Stimulated activated CD4-positive, alpha-beta T cell treated with anti-CD3 and anti-CD28 coated beads, Interleukin-12 subunit alpha, Interleukin-12 subunit beta, amount 100 ng/mL, for 4 hours (primary cell): Measurements from ENCODE around the gene MOB4.
"Not testable (repeated sequence)": the region's sequence is repeated elsewhere in the genome, so short reads cannot be mapped to it uniquely, and the experiment has no call there.

Experiments used
- DNase-seq: peaks from one replicate; pipeline ENCODE4 v3.0.0-alpha.2; 2020

The MOB4 gene

DNA sequence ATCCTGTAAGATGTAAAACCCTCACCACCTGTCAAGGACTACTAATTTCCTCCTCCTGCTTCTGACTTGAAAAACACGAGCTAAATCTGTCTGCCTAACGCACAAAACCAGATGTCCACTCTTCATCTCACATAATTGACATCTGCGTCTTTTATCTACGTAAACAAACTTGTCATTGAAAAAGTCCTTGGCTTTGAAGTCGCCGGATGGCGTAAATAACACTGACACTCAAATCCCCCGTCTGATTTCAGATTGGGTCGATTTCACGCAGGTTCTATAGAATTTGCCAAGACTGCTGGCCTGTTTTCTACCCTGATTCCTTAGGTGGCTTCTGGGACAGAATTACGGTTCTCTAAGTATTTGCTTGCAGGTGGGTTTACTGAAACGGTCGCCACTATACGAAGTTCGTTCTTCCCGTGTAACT, 539 bp upstream of the MOB4 start:
- no peak for DNase-seq

DNA sequence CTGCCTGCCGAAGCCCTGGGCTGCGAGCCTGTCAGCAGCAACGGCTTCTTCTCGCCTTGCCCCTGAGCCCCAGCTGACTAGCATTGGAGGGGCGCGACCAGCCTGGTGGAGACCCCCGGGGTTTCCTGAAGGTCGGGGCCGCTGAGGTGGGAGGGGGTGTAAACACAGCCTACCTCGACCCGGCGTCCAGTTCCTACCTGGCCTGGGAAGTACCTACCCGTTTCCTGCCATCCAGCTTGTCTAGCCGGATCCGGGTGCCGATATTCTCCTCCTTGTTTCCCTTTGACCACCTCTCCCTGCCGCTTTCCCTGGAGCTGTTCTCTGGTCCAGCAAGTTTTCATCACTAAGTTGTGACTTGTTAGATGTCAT, 511 bp downstream of the MOB4 start:
- DNase-seq: no peak

DNA sequence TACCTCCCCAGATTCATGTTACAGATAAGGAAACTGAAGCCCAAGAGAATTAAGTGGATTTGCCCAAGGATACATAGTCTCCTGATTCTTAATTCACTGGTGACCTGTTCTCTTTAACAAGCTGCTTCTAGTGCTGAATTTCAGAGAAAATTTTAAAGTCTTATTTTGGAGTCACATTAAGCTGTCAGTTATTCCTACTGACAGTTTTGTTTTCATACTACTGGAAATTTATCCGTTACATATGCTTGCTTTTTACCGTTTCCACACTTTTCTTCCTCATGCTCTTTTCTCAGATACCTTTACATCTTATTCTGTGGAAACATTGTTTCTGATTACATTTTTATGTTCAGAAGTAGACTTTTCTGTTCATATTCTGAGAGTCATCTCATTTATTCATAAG, 1.3 kb downstream of the MOB4 start:
- no peak for DNase-seq

DNA sequence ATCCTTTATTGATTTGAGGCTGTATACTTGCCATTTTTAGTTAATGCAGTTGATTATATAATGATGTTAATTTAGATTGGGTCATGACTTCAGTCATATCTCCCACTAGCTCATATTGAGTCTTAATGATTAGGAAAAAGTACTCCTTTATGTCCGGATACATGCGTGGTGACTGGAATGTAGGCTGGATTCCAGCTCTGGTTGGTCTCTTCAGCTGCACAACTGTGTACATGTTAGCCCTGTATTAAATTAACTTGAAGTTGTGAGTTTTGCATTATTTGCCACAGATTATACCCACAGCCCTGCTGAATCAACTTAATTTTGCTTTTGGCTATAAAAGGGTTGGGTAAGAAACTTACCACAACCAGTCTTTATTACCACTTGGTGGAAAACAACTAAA, 22.5 kb downstream of the MOB4 start:
- DNase-seq: no peak

DNA sequence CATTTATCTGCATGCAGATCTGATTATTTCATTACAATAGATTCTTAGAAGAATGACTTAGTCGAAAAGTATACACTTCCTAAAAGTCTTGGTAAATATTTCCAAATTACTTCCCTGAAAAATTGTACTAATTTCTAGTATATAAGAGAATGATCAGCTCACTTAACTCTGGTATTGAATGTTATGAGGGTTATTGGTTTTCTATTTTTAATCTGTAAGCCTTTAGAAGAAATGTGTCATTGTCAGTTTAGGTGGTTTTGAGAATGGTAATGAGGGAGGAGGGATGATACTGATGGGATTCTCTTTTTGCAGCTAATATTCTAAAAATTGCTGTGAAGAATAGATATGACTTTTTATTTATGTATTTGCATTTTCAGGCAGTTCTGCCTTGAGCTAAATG, 23.9 kb downstream of the MOB4 start:
- DNase-seq: no peak

DNA sequence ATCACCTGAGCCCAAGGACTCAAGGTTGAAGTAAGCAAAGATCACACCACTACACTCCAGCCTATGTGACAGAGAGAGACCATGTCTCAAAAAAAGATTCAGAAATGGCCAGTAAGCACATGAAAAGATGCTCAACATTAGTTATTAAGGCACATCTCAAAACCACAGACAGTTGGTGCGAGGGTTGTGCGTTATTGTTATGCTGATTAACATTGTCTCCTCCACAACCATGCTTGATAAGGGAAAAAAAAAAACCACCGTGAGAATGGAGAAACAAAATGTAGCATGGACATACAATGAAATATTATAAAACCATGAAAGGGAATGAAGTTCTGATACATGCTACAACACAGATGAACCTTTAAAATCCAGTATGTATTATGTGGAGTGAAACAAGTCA, 27.3 kb downstream of the MOB4 start:
- DNase-seq: no peak

DNA sequence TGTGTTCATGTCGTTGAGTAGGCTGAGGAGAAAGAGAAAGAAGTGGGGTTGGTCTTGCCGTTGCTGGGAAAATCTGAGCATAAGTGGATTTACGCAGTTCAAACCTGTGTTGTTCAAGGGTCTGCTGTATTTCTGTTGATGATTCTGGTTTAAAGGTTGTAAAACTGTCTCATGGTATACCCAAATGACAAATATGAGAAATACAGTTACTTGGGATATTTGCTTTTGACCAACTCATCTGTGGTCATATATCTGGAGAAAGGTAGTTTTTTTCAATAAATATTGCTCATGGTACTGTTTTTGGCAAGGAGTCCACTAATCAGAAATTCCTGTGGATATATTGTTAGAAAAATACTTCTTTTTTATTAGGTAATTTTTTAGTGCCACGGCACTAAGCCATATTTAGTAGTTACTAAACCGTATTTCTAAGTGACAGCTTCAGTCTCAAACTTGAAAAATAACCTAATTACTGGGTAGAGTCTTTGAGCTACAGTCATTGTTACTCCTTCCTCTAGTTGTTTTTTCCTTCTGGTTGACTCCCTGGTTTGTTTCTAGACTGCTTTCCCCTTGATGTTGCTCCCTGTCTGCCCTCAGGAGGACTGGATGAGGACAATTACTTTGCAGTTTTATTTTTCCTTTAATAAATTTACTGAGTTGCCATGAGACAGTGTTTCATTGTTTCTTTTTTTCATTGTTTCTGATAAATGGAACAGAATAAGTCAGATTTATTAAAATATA, 31.5 kb downstream of the MOB4 start:
- no peak for DNase-seq

DNA sequence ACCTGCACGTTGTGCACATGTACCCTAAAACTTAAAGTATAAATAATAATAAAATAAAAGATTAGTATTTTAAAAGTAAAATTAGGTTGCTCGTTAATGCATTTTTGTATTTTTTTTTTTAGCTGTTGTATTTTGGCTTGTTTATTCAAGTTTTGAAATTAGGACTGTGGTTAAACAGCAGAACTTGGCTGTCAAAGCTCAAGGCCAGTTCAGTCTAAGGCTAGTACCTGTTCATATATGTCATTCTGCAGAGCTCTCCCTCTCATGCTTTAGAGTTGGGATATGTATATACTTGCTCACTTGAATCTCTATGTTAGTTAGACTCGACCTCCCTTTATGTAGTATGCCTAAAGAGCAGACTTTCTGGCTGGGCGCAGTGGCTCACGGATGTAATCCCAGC, 32.7 kb downstream of the MOB4 start:
- no peak for DNase-seq

DNA sequence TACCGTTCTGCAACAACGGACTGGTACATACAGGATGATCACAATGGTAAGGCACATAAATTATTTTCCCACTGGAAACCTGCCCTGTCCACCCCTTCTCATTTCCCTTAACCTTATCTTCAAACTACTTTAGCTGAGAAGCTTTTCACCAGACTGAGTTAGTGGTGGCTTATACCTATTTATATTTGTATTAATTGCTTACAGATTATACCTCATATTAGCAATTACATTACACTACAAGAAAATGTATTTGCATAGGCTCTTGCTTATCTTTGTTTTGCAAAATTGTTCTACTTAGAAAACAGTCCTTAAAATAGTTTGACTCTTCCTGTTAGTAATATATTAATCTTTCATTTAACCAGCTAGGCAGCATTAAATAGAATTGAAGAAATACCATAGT, 35.4 kb downstream of the MOB4 start:
- not testable (repeated sequence) for DNase-seq

DNA sequence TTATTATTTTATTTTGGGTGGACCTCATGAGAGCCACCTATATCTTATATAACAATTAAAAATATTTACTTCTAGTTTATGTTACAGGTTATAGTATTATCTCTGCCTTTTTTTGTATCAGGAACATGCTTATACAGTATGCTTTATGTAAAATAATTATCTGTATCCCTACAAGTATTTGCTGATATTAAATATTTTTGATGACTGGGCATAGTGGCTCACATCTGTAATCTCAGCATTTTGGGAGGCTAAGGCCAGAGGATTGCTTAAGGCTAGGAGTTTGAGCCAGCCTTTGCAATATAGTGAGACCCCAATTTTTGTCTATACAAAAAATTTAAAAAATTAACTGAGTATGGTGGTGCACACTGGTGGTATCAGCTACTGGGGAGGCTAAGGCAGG, 39.6 kb downstream of the MOB4 start:
- no peak for DNase-seq

DNA sequence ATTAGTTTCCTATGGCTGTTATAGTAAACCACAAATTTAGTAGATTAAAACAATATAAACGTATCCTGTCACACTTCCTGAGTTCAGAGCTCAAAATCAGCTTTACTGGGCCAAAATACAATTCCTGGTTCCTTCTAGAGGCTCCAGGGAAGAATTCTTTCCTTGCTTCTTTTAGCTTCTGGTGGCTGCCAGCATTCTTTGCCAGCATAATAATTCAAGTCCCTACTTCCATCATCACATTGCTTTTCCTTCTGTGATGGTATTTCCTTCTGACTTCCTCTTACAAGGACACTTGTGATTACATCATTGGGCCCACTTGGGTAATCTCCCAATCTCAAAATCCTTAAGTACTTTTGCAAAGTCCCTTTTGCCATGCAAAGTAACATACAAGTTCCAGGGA, 40.6 kb downstream of the MOB4 start:
- no peak for DNase-seq

DNA sequence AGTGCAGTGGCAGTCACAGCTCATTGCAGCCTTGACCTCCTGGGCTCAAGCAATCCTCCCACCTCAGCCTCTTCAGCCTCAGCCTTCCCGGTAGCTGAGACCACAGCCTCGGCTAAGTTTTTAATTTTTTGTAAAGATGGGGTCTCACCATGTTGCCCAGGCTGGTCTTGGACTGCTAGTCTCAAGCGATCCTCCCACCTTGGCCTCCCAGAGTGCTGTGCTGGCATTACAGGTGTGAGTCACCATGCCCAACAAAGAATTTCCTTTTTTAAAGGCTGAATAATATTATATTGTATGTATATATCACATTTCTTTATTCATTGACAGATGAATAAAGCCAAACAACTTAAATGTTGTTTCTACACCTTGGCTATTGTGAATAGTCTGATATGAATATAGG, 42.5 kb downstream of the MOB4 start:
- DNase-seq: no peak

DNA sequence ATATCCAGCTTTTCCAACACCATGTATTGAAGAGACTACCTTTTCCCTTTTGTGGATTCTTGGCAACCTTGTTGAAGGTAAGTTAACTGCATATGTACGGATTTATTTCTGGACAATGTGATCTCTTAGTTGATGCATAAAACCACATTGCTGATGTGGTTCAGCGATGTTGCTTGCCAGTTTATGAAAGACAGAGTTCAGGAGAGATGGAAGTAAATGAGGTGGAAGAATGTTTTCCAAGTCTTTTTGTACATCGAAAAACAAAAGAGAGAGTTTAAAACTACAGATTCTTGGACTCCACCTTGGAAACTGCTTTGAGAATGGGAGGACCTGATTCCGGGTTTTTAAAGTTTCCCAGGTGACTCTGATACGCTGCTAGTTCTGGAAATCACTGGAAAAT, 43.8 kb downstream of the MOB4 start:
- no peak for DNase-seq

DNA sequence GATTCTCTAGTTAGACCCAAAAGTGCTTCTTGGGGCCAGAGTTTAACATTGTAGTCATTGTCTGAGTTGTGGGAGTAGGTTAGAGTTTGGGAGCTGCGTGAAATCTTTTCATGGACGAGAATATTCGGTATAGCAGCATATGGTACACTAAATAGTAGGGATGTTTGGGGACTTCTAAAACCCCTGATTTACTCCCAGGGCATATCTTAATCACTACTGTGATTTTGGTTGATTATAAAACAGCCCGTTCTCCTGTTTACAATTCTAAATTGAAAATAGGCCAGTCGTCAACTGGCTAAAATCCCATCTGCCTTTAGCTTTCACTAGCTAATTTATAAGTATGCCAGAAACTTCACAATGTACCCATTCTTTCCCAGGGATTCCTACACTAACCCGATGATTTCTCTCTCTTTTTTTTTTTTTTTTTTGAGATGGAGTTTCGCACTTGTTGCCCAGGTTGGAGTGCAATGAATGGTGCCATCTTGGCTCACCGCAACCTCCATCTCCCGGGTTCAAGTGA, 44.3 kb downstream of the MOB4 start:
- no peak for DNase-seq

DNA sequence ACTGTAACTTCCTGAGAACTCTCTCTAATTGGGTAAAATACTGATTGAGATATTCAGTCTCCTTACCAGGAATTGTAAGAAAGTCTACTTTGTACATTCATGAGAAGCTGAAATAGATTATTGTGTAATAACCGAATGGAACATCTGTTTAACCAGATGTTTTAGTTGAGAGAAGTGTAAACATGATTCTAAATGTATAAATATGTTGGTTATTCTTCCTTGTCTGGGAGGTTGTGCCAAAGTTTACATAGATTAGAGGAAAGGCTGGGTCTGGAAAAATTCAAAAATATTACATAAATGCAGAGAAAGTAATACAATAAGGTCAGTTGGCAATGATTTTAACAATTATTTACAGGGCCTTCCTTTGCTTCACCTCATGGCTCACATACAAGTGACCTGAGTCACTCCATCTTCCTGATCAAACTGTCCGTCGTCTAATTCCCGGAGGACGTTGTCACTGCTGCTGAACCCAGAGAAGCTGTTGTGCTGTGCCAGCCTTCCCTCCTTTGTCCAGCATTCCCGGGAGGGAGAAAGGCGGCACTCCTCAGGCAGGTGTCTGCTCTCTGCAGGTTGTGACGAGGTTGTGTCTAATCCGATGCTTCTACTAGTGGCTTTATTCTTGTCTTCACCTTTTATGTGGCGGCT, 55.9 kb downstream of the MOB4 start:
- no peak for DNase-seq

DNA sequence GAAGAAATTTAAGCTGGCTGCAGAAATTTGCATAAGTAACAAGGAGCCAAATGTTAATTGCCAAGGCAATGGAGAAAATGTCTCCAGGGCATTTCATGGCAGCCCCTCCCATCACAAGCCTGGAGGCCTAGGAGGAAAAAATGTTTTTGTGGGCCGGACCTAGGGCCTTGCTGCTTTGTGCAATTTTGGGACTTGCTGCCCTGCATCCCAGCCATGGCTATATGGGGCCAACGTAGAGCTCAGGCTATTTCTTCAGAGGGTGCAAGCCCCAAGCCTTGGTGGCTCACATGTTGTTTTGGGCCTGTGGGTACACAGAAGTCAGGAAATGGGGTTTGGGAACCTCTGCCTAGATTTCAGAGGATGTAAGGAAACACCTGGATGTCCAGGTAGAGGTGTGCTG, 57.7 kb downstream of the MOB4 start:
- DNase-seq: no peak

DNA sequence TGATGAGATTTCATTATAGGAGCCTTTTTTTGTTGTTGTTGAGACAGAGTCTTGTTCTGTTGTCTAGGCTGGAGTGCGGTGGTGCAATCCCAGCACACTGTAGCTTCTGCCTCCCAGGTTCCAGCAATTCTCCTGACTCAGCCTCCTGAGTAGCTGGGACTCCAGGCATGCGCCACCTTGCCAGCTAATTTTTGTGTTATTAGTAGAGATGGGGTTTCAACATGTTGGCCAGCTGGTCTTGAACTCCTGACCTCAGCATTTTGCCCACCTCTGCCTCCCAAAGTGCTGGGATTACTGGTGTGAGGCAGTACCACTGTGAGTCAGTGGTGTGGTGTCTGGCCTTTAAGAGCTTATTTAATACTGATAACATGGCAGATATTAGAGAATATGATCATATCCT, 60.1 kb downstream of the MOB4 start:
- no peak for DNase-seq

DNA sequence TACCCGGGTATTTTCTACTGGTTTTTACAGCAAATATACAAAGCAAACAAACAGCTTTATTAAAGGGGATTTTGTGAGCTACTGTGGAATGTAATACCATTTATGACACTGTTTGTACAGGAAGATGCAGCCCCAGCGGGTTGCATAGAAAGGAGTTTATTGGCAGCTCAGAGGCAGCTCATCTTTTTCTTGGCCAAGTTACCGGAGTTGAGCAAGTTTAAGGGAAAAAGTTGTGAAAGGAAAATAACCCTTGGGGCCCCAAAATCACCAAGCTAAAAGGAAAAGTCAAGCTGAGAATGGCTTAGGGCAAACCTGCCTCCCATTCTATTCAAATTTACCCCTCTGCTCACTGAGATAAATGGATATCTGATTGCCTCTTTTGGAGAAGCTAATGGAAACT, 60.8 kb downstream of the MOB4 start:
- no peak for DNase-seq

DNA sequence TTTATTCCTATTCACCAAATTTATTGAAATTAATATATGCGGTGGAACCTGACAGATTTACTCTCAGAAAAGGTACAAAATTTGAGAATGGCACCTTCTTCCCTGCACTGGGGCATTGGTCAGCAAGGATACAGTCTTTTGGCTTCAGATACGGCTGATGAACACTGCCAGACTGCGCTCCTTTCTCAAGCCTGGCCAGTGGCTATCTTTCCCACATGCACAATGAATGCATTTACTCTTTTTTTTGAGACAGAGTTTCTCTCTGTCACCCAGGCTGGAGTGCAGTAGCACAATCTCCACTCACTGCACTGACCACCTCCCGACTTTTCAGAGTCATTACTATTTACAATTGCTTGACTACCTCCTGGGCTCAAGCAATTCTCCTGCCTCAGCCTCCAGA, 61.6 kb downstream of the MOB4 start:
- DNase-seq: no peak

DNA sequence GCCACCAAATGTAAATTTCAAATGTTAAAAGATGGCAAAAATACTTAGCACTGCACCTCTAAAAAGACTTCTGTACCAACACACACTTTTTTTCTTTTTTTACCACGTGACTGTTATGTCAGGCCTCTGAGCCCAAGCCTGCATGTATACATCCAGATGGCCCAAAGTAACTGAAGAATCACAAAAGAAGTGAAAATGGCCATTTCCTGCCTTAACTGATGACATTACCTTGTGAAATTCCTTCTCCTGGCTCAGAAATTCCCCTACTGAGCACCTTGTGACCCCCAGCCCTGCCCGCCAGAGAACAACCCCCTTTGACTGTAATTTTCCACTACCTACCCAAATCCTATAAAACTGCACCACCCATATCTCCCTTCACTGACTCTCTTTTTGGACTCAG, 62.4 kb downstream of the MOB4 start:
- DNase-seq: not testable (repeated sequence)

DNA sequence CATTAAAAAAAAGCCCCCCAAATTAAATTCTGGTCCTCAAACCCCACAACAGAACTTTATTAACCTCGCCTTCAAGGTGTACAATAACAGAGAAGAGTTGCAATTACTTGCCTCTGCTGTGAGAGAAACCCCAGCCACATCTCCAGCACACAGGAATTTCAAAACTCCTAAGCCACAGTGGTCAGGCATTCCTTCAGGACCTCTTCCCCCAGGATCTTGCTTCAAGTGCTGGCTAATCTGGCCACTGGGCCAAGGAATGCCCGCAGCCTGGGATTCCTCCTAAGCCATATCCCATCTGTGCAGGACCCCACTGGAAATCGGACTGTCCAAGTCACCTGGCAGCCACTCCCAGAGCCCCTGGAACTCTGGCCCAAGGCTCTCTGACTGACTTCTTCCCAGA, 64.3 kb downstream of the MOB4 start:
- DNase-seq: not testable (repeated sequence)

DNA sequence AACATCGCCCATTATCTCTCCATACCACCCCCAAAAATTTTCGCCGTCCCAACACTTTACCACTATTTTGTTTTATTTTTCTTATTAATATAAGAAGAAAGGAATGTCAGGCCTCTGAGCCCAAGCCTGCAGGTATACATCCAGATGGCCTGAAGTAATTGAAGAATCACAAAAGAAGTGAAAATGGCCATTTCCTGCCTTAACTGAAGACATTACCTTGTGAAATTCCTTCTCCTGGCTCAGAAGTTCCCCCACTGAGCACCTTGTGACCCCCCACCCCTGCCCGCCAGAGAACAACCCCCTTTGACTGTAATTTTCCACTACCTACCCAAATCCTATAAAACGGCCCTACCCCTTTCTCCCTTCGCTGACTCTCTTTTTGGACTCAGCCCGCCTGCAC, 71.4 kb downstream of the MOB4 start:
- DNase-seq: not testable (repeated sequence)

DNA sequence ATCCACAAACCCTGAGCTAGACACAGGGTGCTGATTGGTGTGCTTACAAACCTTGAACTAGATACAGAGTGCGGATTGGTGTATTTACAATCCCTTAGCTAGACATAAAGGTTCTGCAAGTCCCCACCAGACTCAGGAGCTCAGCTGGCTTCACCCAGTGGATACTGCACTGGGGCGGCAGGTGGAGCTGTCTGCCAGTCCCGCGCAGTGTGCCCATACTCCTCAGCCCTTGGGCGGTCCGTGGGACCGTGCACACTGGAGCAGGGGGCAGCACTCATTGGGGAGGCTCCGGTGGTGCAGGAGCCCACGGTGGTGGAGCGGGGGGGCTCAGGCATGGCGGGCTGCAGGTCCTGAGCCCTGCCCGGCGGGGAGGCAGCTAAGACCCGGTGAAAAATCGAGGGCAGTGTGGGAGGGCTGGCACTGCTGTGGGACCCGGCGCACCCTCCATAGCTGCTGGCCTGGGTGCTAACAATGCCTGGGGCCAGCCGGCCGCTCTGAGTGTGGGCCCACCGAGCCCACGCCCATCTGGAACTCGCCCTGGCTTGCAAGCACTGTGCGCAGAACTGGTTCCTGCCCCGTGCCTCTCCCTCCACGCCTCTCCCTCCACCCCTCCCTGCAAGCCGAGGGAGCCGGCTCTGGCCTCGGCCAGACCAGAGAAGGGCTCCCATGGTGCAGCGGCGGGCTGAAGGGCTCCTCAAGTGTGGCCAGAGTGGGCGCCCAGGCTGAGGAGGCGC, 75.6 kb downstream of the MOB4 start:
- DNase-seq: no peak

DNA sequence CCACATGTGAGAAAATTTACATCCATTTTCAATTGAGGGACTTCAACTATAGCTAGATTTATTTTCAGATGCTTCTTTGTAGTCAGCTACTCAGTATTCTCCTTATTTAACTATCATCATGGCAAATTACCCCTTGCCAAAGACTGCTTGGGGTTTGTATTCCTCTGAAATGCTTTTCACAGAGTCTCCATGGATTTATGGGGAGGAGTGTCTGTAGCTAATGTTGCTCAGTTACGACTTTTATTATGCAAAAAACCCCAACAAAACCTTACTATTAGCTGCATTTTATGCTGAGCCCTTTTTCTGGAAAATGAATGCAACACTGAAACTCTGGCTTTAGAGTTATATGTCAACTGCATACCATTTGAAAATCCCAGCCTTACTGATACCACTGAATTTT, 80.9 kb downstream of the MOB4 start:
- DNase-seq: no peak
